NCI-H1436 (cell line): ENCODE data around the gene HRH3.
A peak's percentile ranks its signal among the peaks of the same experiment; 100 is the strongest.

Experiments used
- DNase-seq: peaks from one replicate; lab custom pipeline; 2025; lab: John Stamatoyannopoulos, UW

The HRH3 gene

DNA sequence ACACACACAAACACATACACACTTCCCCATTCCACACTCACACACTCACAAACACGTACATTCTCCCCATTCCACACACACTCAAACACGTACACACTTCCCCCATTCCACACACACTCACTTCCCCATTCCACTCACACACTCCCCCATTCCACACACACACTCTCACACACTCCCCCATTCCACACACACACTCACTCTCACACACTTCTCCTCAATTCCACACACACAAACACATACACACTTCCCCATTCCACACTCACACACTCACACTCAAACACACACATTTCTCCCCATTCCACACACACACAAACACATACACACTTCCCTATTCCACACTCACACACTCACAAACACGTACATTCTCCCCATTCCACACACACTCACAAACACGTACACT, 9.6 kb upstream of the HRH3 start:
- no peak for DNase-seq

DNA sequence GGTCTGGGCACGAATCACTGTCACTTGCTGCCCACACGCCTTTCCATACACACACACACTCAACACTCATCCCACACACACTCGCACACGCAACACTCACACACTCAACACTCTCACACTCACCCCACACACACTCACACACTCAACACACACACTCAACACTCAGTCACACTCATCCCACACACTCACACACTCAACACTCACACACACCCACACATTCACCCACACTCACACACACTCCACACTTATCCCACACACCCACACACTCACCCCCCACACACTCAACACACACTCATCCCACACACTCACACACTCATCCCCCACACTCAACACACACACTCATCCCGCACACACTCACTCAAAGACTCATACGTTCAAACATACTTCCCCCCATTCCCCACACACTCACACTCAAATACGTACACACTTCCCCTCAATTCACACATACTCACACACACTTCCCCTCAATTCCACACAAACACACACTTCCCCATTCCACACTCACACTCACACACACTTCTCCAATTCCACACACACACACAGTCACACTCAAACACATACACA, 9.0 kb upstream of the HRH3 start:
- DNase-seq: no peak

DNA sequence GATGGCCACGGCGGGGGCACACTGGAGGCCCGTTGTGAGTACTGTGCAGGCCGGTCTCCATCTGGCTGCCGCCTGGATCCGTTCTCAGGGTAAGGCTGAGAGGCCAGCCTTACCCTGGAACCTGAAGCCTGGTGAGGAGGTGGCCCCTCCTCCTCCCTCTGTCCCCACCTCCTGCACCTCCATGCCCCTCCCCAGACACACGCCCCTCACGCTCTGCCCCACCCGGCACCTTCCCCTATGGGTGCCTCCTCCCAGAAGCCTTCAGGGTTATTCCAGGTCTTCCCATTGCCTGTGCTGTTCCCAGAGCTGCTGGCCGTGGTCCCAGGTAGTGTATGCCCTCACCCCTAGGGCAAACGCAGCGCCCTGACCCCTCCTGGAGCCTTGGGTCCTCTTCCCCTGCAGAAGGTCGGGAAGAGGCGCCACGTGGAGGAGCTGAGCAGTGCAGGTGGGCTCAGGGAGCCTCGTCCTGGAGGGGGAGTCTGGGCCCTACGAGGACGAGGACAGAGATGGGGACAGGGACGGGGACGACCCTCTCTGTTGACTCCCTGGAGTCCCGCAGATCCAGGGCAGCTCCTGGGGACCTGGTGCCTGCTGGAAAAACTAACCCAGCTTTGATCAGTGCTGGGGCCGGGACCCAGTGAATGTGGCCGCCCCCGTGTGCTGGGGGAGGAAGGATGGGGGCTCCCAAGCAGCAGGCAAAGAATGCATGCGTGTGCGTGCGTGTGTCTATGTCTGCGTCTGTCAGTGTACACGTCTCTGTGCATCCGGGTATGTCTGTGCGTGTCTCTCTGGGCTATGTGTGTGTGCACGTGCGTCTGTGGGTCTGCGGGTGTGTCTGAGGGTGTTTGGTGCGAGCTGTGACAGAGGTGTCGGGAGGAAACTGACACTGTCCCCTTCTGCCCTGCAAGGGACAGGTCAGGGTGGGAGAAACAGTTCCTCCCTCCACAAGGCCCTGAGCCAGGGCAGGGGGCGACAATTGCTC, 8.2 kb upstream of the HRH3 start:
- peak; percentile 51 for DNase-seq

DNA sequence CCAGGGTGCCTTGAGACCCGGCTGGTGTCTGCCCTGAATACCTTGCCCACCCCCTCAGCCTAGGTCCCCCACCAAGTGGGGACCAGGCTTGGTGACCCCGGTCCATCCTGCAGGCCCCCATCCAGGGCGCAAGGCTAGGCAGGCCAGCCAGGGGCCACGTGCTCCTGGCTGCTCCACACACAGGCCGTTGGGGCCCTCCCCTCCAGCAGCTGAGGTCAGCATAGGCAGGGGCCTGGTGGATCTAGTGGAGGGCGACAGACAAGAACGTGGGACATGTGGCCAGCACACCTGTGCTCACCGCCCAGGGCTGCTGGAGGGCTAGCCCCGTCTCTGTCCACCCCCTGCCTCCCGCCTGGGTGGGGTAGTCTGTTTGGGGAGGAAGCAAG, 7.5 kb upstream of the HRH3 start:
- no peak for DNase-seq

DNA sequence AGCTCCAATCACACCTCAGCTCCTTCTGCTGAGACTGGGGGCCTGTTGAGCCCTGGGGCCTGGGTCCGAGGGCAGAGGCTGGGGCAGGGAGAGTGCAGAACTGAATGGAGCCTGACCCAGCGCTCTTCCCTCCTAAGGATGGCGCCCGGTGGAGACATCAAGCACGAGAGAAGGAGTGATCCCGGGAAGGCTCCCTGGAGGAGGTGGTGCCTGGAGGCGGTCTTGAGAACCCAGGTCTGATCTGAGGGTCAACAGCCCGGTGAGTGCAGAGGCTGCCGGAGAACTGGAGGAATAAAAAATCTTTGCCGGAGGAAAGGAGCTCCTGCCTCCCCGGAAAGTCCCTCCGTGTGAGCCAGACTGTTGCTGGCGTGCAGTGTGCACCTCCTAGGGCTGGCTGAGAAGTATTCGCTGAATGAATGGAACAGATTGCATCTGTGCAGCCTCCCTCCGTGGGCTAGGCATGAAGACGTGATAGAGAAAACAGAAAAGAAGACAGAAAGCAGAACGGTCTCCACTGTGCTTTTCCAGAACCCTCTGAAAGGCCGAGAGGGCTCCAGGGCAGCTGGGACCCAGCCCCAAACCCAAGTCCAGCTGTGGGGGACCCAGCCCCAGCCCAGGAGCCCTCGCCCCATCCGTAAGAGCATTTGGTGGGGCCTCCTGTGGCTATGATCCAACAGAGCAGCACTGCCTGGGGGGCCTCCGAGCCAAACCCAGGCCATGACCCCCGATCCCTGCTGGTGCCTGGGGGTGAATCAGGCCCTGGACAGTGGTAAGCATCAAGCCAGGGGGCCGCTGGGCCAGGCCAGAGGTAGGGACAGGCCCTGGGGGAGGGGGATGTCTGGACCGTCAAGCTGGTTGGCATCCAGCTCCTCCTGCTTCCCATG, 6.9 kb upstream of the HRH3 start:
- no peak for DNase-seq

DNA sequence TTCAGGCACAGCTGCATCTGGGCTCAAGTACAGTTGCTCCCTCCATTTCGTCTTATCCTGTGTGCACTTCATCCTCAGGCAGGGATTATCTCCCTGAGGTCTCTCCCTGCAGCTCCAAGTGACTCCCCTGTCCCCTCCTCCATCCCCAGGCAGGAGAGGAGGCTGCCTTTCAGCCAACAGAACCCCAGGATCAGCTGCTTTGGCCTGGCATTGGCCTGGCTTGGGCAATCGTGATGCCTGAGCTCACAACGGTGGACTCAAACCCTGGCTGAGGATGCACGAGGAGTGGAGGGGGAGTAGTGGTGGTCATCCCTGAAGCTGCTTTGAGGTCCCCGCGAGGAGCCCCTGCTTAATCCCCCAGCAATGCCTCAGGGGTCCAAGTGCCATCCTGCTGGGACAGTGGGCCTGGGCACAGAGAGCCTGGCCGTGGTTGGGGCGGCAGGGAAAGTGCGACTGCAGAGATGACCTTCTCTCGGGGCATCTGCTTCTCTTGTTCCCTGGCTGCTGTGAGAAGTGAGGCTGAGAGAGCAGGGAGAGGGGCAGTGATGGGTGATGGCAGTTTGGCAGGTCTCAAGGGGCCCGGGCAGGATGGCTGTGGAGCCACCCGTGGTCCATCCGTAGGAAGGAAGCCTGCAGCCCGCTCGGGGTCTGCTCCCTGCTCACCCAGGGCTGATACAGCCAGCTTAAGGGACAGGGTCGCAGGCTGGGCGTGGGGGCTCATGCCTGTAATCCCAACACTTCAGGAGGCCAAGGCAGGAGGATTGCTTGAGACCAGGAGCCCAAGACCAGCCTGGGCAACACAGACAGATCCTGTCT, 6.0 kb upstream of the HRH3 start:
- no peak for DNase-seq

DNA sequence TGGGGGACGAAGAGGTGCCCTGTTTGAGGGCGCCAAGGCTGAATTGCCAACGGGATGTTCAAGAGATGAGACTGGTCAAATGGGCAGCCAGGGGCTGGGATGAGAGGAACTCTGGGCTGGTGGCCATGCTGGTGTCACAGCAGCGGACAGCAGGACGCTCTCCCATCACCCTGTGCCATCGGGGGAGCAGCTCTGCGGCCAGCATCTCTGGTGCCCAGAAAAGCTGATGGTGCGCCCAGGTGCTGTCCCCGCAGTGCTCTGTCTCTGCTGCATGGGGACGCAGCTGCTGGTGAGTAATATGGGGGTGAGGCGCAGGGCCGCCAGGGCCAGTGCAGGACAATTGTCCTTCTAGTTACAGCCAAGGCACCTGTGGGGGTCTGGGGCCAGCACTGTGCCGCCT, 4.9 kb upstream of the HRH3 start:
- DNase-seq: no peak

DNA sequence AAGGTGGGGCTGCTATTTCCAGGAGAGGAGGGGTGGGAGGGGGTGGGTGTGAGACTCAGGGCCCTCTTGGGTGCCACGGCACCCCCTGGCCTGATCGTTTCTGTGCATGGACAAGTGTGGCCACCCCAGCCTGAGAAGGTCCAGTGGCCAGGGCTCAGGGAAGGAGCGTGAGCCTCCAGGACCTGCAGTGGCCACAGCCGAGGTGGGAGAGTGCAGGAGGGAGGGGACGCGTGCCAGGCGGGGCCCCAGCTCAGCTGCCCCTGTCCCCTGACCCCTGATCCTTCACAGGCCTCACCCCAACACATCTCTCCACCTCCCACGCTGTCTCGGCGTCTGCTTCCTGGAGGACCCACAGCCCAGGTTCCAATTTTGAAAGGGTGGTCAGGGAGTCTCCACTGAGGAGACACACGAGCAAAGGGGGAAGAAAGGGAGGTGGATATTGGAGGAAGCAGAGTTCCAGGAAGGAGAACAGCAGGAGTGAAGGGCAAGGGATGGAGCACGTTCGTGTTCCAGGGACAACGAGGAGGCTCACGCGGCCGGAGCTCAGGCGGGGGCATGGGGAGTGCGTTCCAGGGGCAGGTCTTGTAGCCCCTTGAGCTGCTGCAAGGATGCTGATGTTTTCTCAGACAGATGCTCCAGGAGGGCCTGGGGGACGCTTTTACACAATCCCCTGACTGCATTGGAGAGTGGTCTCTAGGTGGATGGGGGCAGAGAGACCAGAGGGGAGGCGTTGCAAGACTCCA, 4.2 kb upstream of the HRH3 start:
- no peak for DNase-seq

DNA sequence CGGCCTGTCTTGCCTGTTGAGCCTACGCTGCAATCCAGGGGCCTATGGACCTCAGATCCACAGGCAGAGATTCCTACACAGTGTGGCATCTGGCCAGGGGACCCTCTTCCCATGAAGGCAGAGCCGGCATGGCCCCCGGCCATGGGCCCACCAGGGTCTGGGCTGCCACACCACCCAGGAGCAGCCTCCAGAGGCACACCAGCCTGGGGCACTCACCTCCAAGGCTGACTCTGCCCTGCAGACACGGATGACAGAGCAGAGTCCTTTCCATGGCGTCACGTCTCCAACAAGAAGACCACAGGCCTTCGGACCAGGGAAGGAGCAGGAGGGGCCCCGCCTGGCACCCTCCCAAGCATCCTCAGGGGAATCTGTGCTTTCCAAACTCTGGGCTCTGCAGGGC, 3.5 kb upstream of the HRH3 start:
- DNase-seq: no peak

DNA sequence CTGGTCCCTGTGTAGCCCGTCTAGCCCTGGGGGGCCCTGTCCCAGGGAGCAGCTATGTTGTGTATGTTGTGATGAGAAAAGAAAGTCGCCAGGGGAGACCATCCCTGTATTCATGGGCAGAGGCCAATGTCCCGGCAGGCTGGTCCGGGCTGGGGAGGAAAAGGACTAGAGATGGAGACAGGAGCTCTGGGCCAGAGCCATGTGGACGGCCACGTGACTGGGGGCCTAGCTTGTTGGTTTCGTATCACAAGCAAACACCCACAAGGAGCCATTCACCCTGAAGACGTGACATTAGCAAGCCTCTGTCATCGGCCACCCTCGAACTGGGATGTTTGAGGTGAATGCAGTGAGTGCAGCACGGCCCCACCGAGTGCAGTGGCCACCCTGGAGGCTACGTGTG, 2.9 kb upstream of the HRH3 start:
- no peak for DNase-seq

DNA sequence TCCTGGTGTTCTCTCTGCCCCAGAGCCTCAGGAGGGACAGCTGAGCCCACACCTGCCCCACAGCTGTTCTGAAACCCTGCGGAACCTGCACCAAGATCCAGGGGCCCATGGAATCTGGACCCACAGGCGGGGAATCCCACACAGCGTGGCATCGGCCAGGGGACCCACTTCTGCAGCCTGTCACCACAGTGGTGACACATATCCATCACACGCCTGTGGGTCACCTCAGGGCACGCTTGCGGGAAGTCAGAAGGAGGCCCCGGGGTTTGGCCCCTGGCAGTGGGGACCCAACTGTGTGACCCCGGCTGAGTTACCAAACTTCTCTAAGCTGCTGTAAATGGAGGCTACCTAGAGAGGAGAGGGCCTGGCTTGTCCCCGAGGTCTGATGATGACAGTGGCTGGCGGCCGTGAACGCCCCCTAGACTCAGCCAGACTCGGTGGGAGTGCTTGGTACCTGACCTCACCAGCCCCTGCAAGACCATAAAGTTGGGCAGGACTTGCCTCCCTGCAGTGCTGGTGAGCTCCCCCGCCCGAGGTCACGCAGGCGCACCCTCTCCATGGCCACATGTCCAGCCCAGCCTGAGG, 2.3 kb upstream of the HRH3 start:
- DNase-seq: no peak

DNA sequence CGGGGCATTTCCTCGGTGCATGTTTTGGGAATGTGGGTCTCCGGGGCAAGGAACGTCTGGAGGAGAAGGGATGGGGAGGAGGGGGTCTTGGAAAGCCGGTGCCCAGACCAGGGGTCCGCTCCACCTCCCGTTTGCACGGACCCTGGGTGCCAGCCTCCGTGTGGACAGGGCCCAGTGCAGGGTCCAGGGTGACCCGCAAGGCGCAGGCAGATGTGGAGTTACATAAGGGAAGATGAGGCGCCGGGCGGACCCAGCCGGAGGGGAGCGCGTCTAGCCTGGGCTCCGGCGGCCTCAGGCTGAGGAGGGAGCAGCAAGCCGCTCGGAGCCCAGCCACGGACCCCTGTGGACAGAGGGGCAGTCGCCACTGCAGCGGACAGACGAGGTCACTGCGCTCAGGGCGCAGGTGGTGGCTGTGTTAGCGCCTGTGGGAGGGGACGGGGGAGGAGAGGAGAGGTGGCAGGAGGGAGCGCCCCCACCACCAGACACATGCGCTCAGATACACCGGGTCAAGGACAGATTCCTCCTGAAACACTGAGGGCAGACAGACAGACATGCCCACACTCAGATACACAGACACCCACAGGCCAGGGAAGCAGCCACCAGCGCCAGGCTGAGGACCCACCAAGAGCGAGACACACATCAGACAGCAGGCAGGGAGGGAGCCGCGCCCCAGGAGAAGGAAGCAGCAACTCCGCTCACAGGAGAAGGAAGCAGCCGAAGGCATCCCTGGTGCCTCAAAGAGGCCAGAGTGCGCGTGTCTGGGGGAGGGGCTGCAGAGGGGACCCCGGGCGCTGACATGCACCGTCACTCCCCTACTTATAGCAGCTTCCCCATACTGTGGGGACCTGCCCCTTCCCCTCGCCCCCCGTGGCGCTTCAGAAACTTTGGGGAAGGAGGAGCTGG, 839 bp upstream of the HRH3 start:
- no peak for DNase-seq

DNA sequence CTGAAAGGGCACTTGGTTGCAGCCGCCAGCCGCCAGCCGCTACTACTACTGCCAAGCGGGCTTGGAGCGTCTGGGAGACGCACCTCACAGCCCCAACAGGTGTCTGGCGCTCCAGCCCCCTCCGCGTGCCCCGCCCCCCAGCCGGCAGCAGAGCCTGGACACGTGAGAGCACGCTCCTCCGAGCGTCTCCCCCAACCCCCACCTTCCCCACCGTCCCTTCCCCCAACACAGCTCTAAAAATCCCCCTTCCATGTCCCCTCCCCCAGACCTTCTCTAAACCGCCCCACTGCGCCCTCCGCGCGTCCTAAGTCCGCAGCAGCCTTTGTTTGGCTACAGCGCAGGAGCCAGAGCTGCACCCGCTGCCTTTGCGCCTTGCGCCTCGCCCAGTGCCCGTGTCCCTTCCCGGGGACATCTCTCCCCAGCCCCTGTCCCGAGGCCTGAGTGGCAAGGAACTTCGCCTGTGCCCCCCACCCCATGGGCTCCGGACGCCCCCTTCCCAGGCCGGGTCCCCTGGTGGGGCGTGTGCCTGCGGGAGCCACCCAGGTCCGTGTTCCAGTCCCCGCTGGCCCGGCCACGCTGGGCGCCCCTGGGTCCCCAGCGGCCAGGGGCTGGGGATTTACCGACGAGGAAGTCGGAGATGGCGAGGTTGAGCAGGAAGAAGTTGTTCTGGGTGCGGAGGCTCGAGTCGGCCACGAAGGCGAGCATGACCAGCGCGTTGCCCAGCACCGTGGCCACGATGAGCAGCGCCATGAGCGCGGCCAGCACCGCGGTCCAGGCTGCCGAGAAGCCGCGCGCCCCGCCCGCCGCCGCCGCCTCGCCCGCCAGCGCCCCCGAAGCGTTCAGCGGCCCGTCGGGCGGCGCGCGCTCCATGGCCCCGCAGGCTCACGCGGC, 732 bp downstream of the HRH3 start:
- DNase-seq: peak; percentile 65

DNA sequence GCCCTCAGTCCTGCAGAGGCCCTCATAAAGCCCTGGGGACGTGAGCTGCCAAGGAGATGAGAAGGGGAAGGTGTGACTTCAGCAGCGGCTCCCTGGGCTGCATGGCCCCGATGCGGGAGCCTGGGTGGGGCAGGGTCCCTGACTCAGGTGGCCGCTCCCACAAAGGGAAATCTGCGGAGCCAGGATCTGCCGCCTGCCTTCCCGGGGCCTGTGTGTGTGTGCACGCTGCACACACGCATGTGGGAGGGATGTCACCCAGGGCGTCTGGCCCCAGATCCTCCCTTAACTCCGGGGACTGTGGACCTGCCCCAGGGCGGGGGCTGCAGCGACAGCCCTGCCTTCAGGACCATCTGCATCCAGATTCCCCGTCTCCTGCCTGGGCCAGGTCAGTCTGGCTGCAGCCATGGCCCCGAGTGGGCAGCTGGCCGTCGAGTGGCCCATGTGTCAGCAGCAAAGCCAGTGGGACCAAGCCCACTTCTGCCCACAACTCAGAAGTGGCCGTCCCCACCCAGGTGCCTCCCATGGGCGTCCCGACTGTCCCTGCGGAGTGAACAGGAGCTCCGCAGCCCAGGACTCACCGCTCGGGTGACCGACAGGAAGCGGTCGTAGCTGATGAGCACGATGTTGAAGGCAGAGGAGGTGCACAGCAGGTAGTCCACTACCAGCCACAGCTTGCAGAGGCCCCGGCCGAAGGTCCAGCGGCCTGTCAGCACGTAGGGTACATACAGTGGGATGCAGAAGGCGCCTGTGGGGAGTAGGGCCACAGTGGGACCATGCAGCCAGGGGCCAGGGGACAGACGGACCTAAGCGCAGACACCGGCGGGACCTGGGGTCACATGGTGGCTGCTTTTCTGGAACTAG, 1.9 kb downstream of the HRH3 start:
- DNase-seq: no peak

DNA sequence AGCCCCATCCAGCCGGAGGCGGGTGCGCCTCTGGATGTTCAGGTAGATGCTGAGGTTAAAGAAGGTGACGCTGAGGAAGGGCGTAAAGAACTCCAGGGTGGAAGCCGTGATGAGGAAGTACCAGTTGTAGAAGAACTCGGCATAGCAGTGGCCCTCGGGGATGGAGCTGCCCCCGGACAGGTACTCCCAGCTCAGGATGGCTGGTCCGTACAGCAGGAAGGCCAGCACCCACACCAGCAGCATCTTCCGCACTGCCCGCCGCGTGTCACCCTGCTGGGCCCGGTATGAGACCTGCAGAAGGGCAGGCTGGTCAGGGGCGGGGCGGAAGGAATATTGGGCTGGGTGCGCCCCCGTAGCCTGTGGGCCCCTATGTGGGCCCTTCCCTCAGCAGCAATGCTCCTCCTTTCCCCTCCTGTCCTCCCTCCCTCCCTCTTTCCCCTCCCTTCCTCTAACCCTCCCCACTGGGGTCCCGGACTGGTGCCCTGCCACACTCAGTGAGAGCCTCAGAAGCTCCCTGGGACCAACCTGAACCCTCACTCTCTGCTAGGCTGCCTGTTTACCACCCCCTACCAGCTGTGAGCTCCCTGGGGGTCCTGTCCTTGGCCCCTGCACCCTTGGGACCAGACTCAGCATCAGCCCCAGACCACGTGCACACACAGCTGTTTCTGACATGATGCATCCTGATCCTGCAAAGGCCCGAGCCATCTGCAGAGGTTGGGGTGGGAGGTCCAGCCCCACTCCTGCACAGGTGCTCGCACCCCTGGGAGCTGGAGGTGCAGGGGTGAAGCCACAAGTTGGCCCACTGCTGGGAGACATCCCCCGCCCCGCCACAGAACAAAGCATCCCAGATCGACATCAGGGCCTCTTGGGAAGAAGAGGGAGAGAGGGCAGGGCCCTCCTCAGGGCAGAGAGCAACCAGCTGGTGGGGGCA, 3.2 kb downstream of the HRH3 start:
- DNase-seq: no peak

DNA sequence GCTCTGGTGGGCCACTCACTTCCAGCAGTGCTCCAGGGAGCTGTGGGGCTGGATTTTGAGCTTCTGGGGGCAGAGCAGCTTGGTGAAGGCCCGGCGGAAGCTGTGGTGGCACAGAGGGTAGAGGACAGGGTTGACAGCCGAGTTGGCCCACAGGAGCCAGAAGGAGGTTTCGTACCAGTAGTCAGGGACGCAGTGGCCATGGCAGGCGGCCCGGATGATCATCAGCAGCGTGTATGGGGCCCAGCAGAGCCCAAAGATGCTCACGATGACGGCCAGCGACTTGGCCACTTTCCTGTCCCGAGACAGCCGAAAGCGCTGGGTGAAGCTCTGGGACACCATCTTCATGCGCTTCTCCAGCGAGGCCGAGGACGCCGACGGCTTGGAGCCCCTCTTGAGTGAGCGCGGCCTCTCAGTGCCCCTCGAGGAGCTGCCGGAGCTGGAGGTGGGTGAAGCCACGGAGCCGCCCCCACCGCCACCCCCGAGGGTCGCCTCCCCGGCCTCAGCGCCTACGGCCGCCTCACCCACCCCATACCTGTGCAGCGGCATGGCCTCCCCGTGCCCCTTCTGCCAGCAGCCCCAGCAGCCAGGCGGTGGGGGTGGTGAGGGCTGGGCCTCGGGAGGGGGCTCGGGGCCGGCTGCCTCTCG, 4.0 kb downstream of the HRH3 start:
- no peak for DNase-seq
